Heart left ventricle (tissue), 13 donors: ENCODE data around the gene MARCHF3.

Experiments
- POLR2A ChIP-seq, 2 donors: fragments of 450-650 bp; IDR thresholded peaks; one replicate each; pipeline ENCODE4 v1.6.1; 2017; ENCODE audit warnings: antibody characterized with exemption in 2 of 2, mild to moderate bottlenecking in 2 of 2, moderate library complexity in 2 of 2
- TF ChIP-seq, protein P1 (sequence below), 12 donors: fragments of 200-600 bp; sonication (generic) in 4 of 12; IDR thresholded peaks; one replicate each; pipeline versions ENCODE4 v1.5.0 to v1.8.0; 2018 to 2022; ENCODE audit warnings: antibody characterized with exemption in 12 of 12, mild to moderate bottlenecking in 5 of 12
- donor health status: ischemic (EF 13 %, LVEDD 7.1; RV severe dilation, severe dysfunction).
- donor health status: DM: no; HTN: yes; CAD: no.
- donor health status: DM: no; HTN: no; CAD: no.
- donor health status: ischemic (EF 25% LVEDD 6.9; RV normal size, moderate dysfunction).
- donor health status: ischemic (EF 25% LVEDD 5.7; RV mildly dilated, moderate dysfunction).
- donor health status: ischemic (EF 35%, LVEDD 5.7; RV mildly dilated, moderate dysfunction).
- donor health status: nonischemic (EF 11% LVEDD 7.7; RV severe dilation, severe dysfunction).
- donor health status: DM: yes; HTN: yes; CAD: no.
- donor health status: PGD.
- donor health status: ischemic (EF 29% LVEDD 5.4; RV normal size, mild dysfunction).
- donor health status: nonischemic (EF 23%, LVEDD 6.1; RV moderate dilation, normal function).

DNA sequence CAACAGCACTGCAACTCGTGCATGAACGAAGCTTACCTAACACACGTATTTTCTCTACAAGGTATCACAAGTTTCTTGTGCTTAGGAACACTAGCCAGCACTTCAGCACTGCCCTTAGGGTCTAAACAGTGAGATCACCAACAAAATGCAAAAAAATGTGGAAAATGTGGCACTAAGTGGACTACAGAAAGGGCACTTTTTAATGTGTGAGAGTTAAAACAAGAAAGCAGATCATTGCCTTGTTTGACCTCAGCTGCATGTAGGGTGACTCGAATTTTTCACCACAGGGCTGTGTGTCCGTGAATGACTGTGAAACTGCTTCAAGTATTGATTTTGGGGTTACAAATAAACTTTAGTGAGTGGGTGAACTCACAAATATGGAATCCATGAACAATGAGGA lies 90.5 kb downstream of the MARCHF3 start:
- TF ChIP-seq, protein P1, sequence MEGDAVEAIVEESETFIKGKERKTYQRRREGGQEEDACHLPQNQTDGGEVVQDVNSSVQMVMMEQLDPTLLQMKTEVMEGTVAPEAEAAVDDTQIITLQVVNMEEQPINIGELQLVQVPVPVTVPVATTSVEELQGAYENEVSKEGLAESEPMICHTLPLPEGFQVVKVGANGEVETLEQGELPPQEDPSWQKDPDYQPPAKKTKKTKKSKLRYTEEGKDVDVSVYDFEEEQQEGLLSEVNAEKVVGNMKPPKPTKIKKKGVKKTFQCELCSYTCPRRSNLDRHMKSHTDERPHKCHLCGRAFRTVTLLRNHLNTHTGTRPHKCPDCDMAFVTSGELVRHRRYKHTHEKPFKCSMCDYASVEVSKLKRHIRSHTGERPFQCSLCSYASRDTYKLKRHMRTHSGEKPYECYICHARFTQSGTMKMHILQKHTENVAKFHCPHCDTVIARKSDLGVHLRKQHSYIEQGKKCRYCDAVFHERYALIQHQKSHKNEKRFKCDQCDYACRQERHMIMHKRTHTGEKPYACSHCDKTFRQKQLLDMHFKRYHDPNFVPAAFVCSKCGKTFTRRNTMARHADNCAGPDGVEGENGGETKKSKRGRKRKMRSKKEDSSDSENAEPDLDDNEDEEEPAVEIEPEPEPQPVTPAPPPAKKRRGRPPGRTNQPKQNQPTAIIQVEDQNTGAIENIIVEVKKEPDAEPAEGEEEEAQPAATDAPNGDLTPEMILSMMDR (IDR thresholded peaks at IDR 0.05): no peak
- no peak for TF ChIP-seq POLR2A (IDR thresholded peaks at IDR 0.05)
